ENCODE results near the gene CHMP2A.
"Not testable (repeated sequence)": the region's sequence is repeated elsewhere in the genome, so short reads cannot be mapped to it uniquely, and the experiment has no call there.

The CHMP2A gene

GRCh38 chr19:58513694-58514563 is 41.0 kb downstream of the CHMP2A start:
- no peak for FAIRE-seq
- DNase-seq (ENCODE audit: insufficient read length, low spot score): no peak

- FAIRE-seq: no peak
- DNase-seq (ENCODE audit: insufficient read length, low spot score): no peak
Observed at GRCh38 chr19:58513213-58513693, 41.7 kb downstream of the CHMP2A start.

DNA sequence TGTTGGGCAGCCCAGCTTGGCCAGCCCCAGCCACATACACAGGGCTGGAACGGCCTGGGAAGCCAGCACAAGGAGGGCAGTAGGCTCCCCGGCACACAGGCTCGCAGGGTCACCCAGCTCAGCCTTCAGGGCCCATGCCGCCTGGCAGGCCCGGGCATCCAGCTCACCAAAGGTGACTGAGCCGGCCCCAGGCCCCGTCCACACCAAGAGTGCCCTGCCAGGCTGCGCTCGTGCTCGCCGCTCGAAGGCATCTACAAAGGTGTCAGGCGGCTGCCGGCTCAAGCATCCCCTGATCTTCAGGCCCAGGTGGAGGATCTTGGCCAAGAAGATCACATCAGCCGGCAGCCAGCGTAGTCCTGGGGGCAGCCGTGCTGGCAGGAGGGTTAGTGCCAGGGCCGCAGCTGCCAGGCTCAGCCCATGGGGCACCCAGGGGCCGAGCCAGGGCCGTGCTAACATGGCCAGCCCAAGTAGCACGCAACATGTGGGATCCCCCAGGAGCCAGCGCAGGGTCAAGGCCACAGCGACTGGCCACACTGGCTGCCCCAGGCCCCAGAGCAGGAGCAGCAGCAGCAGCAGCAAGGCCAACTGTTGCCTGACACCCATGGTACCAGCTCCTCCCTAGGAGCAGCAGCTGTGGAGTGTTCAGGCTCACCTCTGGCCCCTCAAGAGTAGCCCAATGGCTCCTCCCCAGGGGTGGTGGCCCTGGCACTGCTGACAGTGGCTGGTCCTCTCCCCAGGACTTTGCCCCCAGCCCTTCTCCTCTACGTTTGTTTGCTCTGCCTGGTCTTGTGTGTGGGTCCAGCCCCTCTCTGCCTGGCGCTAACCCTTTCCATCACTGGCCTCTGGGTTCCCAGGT is 43.3 kb downstream of the CHMP2A start, which contains the start of gene SLC27A5:
Gene SLC27A5, minus strand, starts transcription at position 640 of the 856 bp plus-strand sequence. Its CDS starts 37 bp downstream, at position 603.
- no peak for DNase-seq (ENCODE audit: insufficient read length, low spot score)
- no peak for FAIRE-seq

- FAIRE-seq: no peak
- DNase-seq (ENCODE audit: insufficient read length, low spot score): no peak
Observed at GRCh38 chr19:58510084-58510862, 44.6 kb downstream of the CHMP2A start.

DNA sequence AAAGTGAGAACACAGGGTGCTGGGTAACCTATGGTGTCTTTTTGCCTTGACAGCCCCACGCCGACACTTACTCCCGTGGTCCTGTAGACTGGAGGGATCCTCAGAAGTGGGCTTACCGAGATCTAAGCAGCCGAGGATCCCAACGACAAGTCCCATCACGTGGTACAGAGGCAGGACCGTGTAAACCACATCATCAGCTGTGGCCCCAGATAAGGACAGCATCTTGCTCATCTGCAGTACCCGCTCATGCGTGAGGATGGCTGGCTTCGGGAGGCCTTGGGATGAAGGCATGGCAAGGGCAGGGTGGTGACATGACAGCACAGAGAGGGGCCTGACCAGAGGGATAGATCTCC is 45.2 kb downstream of the CHMP2A start:
- DNase-seq (ENCODE audit: insufficient read length, low spot score): no peak
- FAIRE-seq: no peak

- not testable (repeated sequence) for FAIRE-seq; DNase-seq (ENCODE audit: insufficient read length, low spot score)
Observed at GRCh38 chr19:58507602-58508223, 47.2 kb downstream of the CHMP2A start.

All from HTR-8/SVneo (cell line).